ENCODE results near the gene BARX2.

The BARX2 gene

DNA sequence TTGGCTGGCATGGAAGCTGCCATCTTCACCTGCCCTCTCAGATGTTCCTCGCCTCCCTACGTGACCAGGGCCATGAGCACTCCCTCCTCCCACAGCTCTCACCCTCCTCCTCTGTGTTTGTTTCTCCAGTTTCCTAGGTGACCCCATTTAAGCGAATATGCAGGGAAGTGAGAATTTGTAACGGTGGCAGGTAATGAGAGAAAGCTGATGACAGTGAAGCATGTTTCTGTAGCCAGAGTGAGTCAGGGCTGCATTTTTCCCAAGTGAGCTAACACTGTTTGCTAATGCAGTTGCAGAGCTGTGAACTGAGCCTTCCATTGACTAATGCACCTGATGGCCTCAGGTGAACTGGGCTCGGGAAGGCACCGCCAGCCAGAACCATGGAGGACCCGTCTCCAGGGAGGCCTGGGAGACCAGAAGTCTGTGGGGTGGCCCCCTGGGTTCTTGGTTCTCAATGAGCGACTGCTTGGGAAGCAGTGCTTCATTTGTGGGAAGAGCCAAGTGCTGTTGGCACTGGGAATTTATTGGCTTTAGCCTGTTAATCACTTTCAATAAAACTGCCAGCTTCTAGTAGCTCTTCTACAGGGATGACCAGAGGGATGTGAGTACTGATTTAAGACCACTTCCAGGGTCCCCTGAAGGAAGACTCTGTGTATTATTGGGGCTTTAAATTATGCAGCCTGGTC lies 64.5 kb downstream of the BARX2 start:
- DNase-seq: no peak

GRCh38 chr11:129442171-129442570 lies 66.5 kb downstream of the BARX2 start:
- no peak for DNase-seq

DNA sequence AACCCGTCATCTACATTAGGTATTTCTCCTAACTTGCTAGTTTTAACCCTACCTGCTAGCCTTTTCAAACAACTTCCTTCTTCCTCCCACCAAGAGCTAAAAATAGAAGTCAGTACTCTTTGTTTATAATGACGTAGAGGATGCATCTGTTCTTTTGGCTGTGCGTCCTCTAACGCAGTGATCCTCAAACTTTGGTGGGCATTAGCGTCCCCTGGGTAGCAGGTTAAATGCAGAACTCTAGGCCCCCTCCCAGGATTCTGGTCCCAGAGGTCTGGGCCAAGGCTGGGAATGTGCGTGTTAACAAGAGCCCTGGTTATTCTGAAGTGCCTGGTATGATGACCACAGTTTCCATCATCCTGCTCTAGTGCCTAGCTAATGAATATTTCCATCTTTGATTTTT lies 67.6 kb downstream of the BARX2 start:
- DNase-seq: no peak

DNA sequence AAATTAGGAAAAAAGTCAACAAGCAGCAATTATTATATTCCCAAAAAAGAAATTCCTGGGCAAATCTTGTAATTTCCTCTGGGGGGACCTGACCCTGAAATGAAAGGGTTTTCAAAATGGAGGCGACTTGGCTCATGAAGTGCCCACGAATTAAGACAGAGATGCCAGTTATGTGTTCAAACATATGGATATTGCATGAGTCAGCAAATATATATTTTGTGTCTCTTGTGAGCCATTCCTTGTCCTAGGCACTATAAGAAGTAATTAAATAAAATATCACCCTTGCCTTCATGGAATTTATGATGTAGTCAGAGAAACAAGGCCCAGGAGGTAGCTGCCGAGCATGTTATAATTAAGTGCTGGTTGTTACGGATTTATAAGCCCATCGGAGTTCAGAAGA lies 68.6 kb downstream of the BARX2 start:
- no peak for DNase-seq

DNA sequence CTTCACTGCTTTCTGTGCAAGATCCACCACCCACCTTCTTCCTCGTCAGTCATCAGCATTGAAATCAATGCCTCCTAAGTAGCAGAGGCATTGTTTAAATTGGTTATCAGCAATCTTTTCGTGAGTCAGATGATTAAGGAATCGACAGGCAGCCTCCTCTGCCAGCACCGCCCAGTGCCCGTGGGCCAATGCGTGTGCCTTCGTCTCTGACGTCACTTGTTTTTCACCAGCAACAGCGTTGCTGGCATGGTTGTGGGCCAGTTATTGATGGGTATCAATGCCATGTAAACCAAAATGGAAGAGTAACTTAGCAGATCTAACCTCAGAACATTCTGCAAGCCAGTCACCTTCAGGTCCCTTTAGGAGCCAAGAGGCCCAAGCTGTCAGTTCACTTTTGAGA lies 69.6 kb downstream of the BARX2 start:
- no peak for DNase-seq

DNA sequence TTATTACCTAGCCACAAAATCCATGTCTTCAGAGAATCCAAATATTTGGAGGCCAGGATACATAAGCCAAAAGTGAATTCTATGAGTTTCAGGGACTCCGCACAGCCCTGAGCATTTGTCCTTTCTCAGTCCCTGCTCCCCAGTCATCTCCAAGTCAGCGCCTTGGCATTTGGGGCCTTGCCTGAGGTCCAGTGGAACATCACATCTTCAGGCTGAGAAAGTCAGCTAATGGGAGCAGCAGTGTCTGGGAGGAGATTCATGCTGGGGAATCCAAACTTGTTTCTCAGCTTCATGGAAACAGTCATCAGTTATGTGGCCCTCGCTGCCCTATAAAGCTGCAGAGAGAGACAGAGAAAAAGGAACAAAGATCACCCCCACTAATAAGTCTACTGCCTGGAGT lies 70.9 kb downstream of the BARX2 start:
- no peak for DNase-seq

- no peak for DNase-seq
These were observed 72.1 kb downstream of the BARX2 start for GRCh38 chr11:129447654-129448239.

DNA sequence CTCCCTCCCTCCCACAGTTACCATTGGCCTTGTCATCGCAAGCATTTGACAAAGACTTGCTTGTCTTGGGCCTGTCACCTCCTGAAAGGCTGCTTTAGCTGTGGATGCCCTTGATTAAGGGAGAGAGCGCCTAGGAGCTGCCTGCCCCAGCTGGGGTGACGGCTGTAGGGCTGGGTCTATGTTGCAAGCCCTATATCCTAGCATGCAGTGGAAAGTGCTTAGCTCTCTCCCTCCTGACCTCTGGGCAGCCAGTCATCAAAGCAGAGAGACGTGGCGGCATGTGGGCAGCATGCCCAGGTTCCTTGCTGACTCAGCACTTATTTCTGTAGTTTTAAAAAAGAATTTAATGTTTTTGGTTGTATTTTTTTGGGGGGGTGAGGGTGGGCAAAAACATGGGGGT lies 75.9 kb downstream of the BARX2 start:
- DNase-seq: no peak

DNA sequence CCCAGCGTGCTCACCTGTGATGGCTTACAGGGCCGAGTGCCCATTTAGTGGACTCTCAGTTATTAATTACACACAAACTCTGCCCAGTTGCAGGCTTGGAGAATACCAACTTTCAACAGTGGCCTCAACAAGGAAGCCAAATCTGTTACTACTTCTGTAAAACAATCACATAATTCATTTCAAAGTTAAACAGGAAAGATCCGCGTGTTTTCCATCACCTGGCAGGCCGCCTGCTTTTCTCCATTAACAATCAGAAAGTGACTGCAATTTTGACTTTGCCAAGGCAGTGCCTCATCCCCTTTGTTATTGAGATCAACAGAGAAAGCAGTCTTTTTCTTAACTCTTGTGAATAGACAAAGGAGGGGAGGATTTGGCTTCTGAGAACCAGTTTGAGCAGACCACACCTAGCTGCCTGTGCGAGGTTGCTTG lies 77.7 kb downstream of the BARX2 start:
- DNase-seq: no peak

DNA sequence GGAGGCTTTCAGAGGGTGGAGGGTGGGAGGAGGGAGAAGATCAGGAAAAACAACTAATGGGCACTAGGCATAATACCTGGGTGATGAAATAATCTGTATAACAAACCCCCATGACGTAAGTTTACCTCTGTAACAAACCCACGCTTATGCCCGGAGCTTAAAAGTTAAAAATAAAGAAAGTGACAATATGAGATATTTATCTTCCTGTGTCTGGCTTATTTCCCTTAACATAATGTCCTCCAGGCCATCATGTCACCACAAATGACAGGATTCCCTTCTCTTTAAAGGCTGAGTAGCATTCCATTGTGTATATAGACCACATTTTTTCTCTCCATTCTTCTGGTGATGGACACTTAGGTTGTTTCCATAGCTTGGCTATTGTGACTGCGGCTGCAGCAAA lies 79.5 kb downstream of the BARX2 start:
- no peak for DNase-seq

- no peak for DNase-seq
These were observed 80.4 kb downstream of the BARX2 start for GRCh38 chr11:129455756-129456655.

- no peak for DNase-seq
These were observed 81.7 kb downstream of the BARX2 start for GRCh38 chr11:129457321-129457720.

DNA sequence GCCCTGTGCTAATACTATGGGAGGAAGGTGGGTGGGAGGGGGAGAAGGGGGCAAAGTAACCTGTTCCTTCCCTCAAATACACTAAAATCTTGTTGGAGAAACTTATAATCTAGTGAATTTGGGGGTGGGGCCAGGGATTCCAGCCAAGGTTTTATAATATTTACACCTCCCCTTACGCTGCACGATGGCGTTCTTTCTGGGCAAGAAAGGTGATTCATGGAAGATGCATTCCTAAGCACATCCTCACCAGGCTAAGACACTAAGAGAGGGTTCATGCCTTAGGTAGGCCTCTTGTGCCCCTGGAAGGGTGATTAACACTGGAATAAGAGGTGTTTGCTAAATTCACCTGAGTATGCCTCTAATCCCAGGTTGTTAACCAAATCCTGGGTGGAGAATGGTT lies 82.6 kb downstream of the BARX2 start:
- no peak for DNase-seq

- no peak for DNase-seq
These were observed 83.3 kb downstream of the BARX2 start for GRCh38 chr11:129458756-129459535.

DNA sequence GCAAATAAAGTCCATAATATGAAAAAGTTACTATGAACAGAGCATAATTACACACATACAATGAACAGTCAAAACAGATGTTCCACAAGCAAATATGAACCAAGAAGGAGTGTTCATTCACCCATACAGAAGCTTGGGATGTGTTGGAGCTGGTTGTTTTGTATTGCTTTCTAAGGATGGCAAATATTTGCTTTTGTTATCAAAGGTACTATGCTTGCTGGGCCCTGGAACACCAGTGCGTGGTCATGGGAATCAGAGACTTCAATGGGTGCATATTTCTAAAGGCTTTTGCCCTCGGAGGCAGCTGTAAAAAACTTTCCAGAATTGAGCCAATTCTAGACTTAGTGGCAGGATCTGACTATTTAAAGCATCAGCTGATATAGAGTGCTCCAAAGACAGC lies 85.1 kb downstream of the BARX2 start:
- no peak for DNase-seq

DNA sequence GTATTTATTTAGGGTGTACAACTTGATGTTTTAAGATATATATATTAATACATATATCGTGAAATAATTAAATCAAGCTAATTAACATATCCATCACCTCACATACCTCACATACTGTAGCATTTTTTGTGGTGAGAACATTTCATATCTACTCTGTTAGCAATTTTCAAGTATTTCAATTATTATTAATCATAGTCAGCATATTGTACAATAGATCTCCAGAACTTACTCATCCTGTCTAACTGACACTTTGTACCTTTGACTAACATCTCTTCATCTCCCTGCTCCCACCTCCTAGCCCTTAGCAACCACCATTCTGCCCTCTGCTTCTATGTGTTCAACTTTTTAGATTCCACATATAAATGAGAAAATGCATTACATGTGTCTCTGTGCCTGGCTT lies 108.4 kb downstream of the BARX2 start:
- DNase-seq: no peak

DNA sequence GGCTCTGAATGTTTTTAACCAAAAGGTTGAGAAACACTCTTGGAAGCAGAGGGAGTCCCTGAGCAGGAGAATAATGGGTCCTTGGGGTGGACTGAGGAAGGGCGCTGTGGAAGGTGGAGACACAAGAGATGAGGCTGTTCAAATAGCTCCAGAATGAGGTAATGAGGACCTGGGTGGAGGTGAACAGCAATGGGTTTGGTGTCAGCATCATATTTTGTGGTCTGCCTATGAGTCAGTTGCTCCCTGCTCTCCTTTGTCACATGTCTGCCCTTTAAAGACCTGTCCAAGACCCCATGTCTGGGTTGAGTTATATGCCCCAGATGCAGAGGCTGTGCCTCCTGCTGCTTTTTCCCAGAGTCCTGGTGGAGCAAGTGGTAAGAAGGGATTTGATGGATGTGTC lies 113.6 kb downstream of the BARX2 start:
- no peak for DNase-seq

- DNase-seq: no peak
These were observed 114.4 kb downstream of the BARX2 start for GRCh38 chr11:129490004-129490403.

DNA sequence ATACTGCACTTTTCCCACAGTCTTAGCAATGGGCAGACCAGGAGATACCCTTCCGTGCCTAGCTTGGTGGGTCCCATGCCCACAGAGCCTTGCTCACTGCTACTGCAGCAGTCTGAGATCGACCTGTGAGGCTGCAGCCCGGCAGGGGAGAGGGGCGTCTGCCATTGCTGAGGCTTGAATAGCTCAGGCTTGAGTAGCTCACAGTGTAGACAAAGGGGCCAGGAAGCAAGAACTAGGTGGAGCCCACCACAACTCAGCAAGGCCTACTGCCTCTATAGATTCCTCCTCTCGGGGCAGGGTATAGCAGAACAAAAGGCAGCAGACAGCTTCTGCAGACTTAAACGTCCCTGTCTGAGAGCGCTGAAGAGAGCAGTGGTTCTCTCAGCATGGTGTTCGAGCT lies 118.1 kb downstream of the BARX2 start:
- DNase-seq: no peak
